Fibroblast of villous mesenchyme (primary cell): Measurements from ENCODE around the gene NPR2. TPM values are rescaled to one million over a fixed set of nuclear protein-coding genes. Genes with fewer than 3 reads are reported as not detected.

Experiments used
- DNase-seq: peaks from one replicate; pipeline ENCODE4 v3.0.0-alpha.2; 2010; ENCODE audit warnings: low read depth
- H3K4me3 ChIP-seq: 2 replicates; pipeline ENCODE4 v1.5.1; 2011; ENCODE audit warnings: low read depth, mild to moderate bottlenecking, low read length
- total RNA-seq: library from RNA; depleted of rRNA; stranded (reverse); fragments of >200 nt; gene quantifications from 2 replicates; pipeline ENCODE4 v1.2.3, GENCODE V29; 2012
- TF ChIP-seq, protein P1 (sequence below): IDR thresholded peaks from 2 replicates; pipeline ENCODE4 v1.5.1; 2012; ENCODE audit warnings: low read depth, mild to moderate bottlenecking, low read length; ENCODE audit not compliant: insufficient read depth

The NPR2 gene
- total RNA-seq, 1 donor, result 19.9 TPM

DNA sequence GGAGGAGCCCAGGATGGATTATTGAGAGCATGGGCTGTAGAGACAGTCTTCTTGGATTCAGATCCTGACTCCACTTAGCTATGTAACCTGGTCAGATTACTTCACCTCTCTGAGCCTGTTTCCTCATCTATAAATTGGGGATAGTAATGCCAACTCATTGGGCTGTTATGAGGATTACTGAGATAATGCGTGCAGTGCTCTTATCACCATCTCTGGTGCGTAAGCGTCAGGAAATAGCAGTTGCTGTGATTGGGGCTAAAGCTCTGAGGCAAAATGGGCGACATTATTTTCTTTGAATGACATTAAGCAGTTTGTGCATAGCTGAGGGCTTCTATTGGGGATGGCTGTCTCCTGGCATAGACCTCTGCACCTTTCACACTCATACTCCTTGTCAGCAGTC is 36.3 kb upstream of the NPR2 start:
- H3K4me3 ChIP-seq, result no peak overlapping the region
- TF ChIP-seq, protein P1, sequence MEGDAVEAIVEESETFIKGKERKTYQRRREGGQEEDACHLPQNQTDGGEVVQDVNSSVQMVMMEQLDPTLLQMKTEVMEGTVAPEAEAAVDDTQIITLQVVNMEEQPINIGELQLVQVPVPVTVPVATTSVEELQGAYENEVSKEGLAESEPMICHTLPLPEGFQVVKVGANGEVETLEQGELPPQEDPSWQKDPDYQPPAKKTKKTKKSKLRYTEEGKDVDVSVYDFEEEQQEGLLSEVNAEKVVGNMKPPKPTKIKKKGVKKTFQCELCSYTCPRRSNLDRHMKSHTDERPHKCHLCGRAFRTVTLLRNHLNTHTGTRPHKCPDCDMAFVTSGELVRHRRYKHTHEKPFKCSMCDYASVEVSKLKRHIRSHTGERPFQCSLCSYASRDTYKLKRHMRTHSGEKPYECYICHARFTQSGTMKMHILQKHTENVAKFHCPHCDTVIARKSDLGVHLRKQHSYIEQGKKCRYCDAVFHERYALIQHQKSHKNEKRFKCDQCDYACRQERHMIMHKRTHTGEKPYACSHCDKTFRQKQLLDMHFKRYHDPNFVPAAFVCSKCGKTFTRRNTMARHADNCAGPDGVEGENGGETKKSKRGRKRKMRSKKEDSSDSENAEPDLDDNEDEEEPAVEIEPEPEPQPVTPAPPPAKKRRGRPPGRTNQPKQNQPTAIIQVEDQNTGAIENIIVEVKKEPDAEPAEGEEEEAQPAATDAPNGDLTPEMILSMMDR, result no peak
- no peak for DNase-seq

DNA sequence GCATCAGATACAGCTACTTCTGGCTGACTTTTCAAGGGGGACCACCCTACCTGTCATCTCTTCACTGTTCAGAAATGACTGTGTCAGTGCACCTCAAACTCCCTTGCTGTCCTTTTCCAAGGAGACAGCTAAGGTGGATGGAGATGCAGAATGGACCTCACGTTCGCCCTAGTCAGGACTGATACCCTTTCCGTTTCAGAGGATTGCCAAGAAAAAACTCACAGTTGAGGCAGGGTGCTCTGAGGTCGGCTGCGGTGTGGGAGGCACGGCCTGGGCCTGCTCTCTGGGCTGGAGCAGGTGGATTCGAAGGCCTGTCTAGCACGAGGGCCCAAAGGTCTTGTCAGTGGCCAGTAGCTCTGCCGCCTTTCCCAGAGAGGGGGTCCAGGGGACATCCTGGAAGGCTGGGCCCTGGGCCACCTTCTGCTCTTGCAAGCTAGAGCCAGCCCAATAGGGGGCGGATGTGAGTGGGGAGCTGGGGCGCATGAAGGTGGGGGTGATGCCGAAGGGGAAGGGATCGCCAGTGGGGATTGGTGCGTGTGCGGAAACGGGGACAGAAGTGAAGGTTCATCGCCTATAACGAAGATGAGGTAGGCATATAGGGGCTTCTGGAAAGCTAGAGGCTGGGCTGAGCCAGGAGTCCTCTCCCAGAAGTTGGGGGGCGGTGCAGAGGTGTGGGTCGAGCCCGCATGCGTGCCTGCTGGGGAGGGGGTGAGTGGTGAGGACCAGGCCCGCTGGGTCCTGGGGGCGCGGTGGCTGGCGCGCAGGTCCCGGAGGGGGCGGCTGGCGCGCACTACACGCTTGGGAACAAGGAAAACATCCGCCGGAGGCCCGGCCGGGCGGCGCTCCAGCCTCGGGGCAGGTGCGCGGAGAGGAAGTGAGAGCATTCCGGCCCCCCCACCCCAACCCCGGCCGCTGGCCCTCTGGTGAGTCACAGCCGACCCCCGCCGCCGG is 34.8 kb upstream of the NPR2 start:
- peak overlapping the region; percentile 50 for H3K4me3 ChIP-seq
- TF ChIP-seq, protein P1, result peak; percentile 48
- no peak for DNase-seq

DNA sequence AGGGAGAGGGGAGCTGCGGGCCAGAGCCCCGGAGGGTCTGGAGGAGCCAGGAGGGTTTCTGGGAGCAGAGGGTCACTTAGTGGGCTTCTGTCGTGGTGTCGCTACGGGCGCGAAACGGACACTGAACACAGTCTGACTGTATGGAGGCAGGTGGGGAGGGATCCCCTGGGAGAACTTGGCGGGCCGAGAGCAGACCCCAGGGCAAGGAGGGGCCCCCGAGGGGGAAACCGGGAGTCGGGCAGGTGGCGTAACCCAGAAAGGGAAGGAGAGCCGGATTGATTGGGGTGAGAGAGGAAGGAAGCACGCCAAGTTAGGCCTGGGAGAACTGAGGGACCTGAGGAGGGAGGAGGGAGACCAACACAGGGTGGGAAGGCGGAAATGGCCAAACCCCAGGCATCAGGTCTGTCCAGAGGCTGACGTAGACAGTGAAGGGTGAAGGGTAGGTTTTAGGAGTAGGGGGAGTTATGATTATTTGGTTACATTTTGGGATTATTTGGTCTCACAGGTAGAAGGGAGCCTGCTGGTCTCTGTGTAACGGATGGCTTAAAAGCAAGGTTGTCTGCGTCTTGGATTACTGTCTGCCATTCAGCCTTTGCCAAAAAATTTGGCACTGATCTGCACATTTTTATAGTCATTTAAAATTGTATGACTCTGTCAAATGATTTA is 34.0 kb upstream of the NPR2 start:
- TF ChIP-seq, protein P1, result no peak
- H3K4me3 ChIP-seq, result peak overlapping the region; percentile 50
- no peak for DNase-seq

DNA sequence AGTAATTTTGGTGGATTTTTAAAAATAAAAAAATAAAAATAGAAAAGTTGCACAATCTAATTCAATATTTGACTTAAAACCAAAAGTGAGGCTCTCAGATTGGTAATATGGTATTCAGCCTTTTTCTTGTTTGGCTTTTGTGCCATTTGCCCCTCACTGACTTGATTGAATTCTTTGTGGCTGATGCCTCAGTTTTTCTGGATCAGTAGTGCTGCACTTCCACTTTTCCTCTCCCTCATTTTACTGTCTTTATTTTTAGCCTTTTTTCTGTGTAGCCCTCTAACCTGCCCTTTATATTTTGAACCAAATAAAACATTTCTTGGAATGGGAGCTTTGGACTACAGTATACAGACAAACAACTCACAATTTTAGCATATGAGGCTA is 33.5 kb upstream of the NPR2 start:
- TF ChIP-seq, protein P1, result no peak
- no peak overlapping the region for H3K4me3 ChIP-seq
- no peak for DNase-seq

DNA sequence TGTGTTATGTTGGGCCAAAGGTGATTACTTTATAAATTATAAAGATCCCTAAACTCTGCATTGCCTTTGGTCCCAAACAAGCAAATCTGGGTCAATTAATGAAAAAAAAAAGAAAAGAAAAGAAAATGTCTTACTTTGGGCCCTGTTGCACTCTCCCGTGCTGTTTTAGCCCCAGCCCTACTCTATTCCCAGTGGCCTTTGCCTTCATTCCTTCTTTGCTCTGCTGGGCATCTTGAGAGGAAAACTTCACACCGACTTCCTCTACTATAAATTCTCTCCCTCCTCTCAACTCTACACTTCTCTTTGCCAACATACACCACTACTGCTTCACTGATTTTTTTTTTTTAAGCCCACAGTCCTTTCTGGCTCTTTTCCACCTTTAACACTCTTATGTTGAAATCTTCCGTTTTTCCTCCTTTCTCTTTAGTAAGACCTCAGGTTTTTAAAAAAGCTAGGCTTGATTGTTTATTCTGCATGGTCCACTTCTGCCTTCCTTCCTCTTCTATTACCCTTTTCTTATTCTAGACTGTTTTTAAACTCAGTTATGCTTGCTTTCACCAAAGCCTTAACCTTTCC is 32.8 kb upstream of the NPR2 start:
- H3K4me3 ChIP-seq, result no peak overlapping the region
- TF ChIP-seq, protein P1, result no peak
- DNase-seq, result no peak

DNA sequence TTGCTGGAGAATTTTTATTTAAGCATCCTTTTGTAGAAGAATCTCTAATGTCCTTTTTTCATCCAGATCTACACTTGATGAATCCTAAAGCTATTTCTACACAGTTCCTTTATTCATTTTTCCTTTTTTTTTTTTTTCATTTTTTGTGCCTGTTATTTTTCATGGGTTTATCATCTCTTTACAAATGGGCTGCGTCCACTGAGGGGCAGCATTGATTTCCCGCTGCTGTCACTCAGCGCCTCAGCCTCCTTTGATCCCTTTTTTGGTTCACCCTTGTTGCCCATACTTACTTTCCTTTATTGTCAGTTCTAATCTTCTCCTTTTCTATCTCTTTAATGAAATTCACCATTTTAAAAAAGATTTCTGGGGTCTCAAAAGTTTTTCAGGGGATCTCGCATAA is 31.6 kb upstream of the NPR2 start:
- H3K4me3 ChIP-seq, result no peak overlapping the region
- TF ChIP-seq, protein P1, result no peak
- DNase-seq, result no peak
